ENCODE results near the gene TP53I13. TPM values are rescaled to one million over a fixed set of nuclear protein-coding genes. Genes with fewer than 3 reads are reported as not detected.

The TP53I13 gene
- total and polyA plus RNA-seq, 2 donors (not counting 3 experiments of a cell fraction or from before 2014, with no cell fraction given), result 41.1 to 42.7 TPM

DNA sequence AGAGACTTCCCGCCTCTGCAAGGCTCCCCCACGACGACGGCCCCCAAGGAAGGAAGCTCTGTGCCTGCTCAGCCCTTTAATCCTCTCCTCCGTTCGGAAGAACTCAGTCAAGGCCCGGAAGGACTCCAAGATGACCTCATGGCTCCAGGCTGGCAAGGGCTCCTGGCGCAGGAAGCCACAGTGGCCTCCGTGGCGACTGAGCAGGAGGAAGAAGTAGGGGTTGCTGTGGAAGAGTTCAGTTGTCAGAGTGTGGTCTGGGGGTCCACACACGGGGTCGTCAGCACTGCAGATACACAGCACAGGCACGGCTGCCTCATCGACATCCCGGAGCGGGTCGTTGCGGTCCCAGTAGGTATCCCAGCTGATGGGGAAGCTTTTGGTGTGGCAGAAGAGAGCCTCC lies 5.9 kb upstream of the TP53I13 start:
- dilution Hi-C loops (cut with MboI; ENCODE audit: extremely low pct_ligation_motif_present, low sequenced_read_pairs), result no loop called here

More for the DNA sequence above, 5.9 kb upstream of the TP53I13 start:
- Histone ChIP-seq H3K79me2 (ENCODE audit: control insufficient read depth, insufficient read depth, low read length) (no peaks in the 10 kb centered on the region), H3K27ac (ENCODE audit: insufficient read depth, low read depth, low read length) (no peak overlapping the region), H2AFZ (ENCODE audit: low read depth, low read length) (no peak overlapping the region), H3K4me2 (ENCODE audit: insufficient read depth, low read length) (no peak overlapping the region), H3K4me1 (ENCODE audit: control insufficient read depth, extremely low read depth, insufficient read depth, low read length) (peaks cover 10% of the 10 kb centered on the region), H4K20me1 (replicated peaks; ENCODE audit: control insufficient read depth, extremely low read depth, insufficient read depth, low read length) (no peaks in the 10 kb centered on the region), H3K4me3 (replicated peaks in 1 of 3; ENCODE audit: insufficient read depth in 1 of 3, low read depth in 1 of 3, low read length in 3 of 3) (no peak overlapping the region), H3K9me3 (replicated peaks; ENCODE audit: control insufficient read depth, insufficient read depth, low read length) (no peaks in the 10 kb centered on the region), H3K9ac (replicated peaks; ENCODE audit: extremely low read depth, insufficient read depth, low read length) (no peak overlapping the region), H3K27me3 (ENCODE audit: control insufficient read depth in 2 of 2, insufficient read depth in 2 of 2, low read length in 2 of 2) (no peaks in the 10 kb centered on the region), H3K36me3 (ENCODE audit: control insufficient read depth in 2 of 2, extremely low read depth in 1 of 2, insufficient read depth in 2 of 2, low read length in 2 of 2) (no peaks in the 10 kb centered on the region), H3K9me1 (replicated peaks; ENCODE audit: control insufficient read depth, extremely low read depth, insufficient read depth, low read length) (no peaks in the 10 kb centered on the region)
- CTCF ChIA-PET, result no interaction called here
- BruUV-seq (replicated peaks), result no TSS peak
- FAIRE-seq (no peak), DNase-seq (ENCODE audit: low read depth, low spot score) (no peak)
- POLR2A ChIA-PET, result no interaction called here
- intact Hi-C loops (cut with micrococcal nuclease), result no loop called here
- TF ChIP-seq EZH2 (IDR thresholded peaks at IDR 0.05; ENCODE audit: borderline replicate concordance, low read depth, low read length, severe bottlenecking), result no peak
- no peak for TF ChIP-seq MYC (IDR thresholded peaks at IDR 0.05; ENCODE audit: low read depth, low read length)
- TF ChIP-seq POLR2AphosphoS5 (IDR thresholded peaks at IDR 0.05; ENCODE audit: insufficient read depth, low read depth, low read length), result no peak
- no peak for TF ChIP-seq POLR2A (IDR thresholded peaks at IDR 0.05; ENCODE audit: low read depth, low read length)
- no peak for TF ChIP-seq GATA2 (IDR thresholded peaks at IDR 0.05; ENCODE audit: insufficient read depth, insufficient read length, low read depth, low read length)
- no peak for TF ChIP-seq MAX (IDR thresholded peaks at IDR 0.05; ENCODE audit: insufficient read depth, insufficient read length)
- no peak for TF ChIP-seq CTCF (IDR thresholded peaks at IDR 0.05; ENCODE audit: extremely low read depth in 1 of 2, insufficient read depth in 1 of 2, low read depth in 1 of 2, low read length in 2 of 2)
- TF ChIP-seq JUN (IDR thresholded peaks at IDR 0.05; ENCODE audit: borderline replicate concordance, insufficient read depth, insufficient read length, low read depth), result no peak
- no peak for TF ChIP-seq FOS (IDR thresholded peaks at IDR 0.05; ENCODE audit: borderline replicate concordance, insufficient read depth, low read length)
